SU-DHL-6 (cell line): ENCODE measurements around the gene SYCP2L.
A peak's percentile ranks its signal among the peaks of the same experiment; 100 is the strongest.

ENCODE experiments used
- H2AFZ ChIP-seq: fragments of 200-600 bp; sonication (generic); 2 replicates; pipeline ENCODE4 v1.6.1; 2014; ENCODE audit warnings: low read depth, mild to moderate bottlenecking, moderate library complexity, mixed read lengths, antibody characterized with exemption, low read length; ENCODE audit not compliant: severe bottlenecking
- H3F3A ChIP-seq: fragments of 200-600 bp; shearing (Covaris generic); 2 replicates; pipeline ENCODE4 v1.6.0; 2016; ENCODE audit warnings: antibody characterized with exemption, mild to moderate bottlenecking; ENCODE audit not compliant: insufficient read depth
- H3K27ac ChIP-seq: fragments of 200-600 bp; sonication (generic); 2 replicates; pipeline ENCODE4 v1.5.1; 2016; ENCODE audit warnings: low read depth, mild to moderate bottlenecking, low read length, moderate library complexity, mixed read lengths
- H3K27me3 ChIP-seq: fragments of 200-600 bp; sonication (generic), shearing (Covaris generic); 2 replicates; pipeline ENCODE4 v1.6.0; 2014; ENCODE audit warnings: mild to moderate bottlenecking, low read length
- H3K36me3 ChIP-seq: fragments of 200-600 bp; sonication (generic); 2 replicates; pipeline ENCODE4 v1.6.1; 2014; ENCODE audit warnings: mild to moderate bottlenecking, low read length, mixed read lengths
- H3K4me2 ChIP-seq: fragments of 300-600, 200-600 bp; shearing (Covaris generic), sonication (generic); 2 replicates; pipeline ENCODE4 v1.6.0; 2014; ENCODE audit warnings: low read length, low read depth, mild to moderate bottlenecking; ENCODE audit not compliant: poor library complexity, severe bottlenecking
- H3K4me3 ChIP-seq: fragments of 200-600 bp; sonication (generic); 2 replicates; pipeline ENCODE4 v1.5.1; 2014; ENCODE audit warnings: antibody characterized with exemption, low read length, mild to moderate bottlenecking, mixed read lengths; ENCODE audit not compliant: insufficient read depth, poor library complexity, severe bottlenecking
- H3K79me2 ChIP-seq: fragments of 200-600 bp; sonication (generic); 2 replicates; pipeline ENCODE4 v1.6.1; 2014; ENCODE audit warnings: mild to moderate bottlenecking, low read length, moderate library complexity; ENCODE audit not compliant: insufficient read depth
- H3K9ac ChIP-seq: fragments of 200-600 bp; sonication (generic); 2 replicates; pipeline ENCODE4 v1.7.0; 2014; ENCODE audit warnings: mild to moderate bottlenecking, low read length
- H3K9me2 ChIP-seq: fragments of 200-600 bp; sonication (generic); replicated peaks from 2 replicates; pipeline ENCODE4 v1.6.1; 2014; ENCODE audit warnings: low read length; ENCODE audit not compliant: insufficient read depth
- H3K9me3 ChIP-seq: fragments of 200-600 bp; sonication (generic); 2 replicates; pipeline ENCODE4 v1.6.1; 2014; ENCODE audit warnings: low read length, mixed read lengths; ENCODE audit not compliant: insufficient read depth
- H4K20me1 ChIP-seq: fragments of 200-600 bp; sonication (generic); 2 replicates; pipeline ENCODE4 v1.6.1; 2014; ENCODE audit warnings: low read depth, mild to moderate bottlenecking, antibody characterized with exemption, low read length, moderate library complexity, mixed read lengths
- EZH2phosphoT487 ChIP-seq: fragments of 200-600 bp; sonication (generic), shearing (Covaris generic); conservative IDR thresholded peaks from 2 replicates; pipeline ENCODE4 v1.6.1; 2018; ENCODE audit warnings: mild to moderate bottlenecking, antibody characterized with exemption, low read length, moderate library complexity, mixed read lengths
- TF ChIP-seq, protein P1 (sequence below): fragments of 200-600 bp; sonication (generic); IDR thresholded peaks from one replicate; pipeline ENCODE4 v1.5.1; 2017; ENCODE audit warnings: antibody characterized with exemption, mild to moderate bottlenecking, low read length, moderate library complexity; ENCODE audit not compliant: insufficient read depth, poor library complexity, severe bottlenecking

Gene SYCP2L

DNA sequence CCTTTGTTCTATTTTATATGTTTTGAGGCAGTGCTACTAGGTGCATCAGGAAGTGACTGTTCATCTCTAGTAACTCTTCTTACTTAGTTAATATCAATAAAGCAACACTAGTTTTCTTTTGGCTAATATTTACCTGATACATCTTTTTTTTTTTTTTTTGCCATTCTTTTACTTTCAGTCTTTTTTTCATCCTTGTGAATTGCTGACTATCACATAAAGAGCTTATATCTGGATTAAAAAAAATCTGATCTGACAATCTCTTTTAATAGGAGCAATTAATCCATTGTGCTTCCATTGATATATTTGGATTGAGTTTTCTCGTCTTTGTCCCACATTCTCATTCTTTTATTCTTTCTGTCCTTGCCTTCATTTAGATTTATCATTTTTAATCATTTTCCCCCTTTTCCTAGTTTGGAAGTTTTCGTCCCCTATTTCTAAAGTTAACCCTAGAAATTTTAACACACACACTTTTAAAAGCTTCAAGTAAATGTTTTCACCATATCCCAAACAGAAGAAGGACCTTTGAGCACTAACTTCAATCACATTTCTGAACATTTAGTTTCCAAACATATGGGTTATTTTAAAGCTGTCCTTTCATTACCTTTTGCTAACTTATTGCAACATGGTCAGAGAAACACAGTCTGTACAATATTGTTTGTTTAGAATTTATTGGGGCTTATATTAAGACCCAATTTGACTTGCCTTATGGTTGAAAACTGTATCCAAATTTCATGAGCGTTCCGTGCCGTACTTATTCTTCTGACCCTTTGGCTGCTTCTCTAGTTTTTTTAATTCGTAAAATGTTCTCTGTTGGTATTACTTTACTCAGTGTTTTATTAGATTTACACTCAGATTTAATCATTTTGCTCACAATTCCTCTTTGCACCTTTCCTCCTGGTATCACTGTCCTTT, 63.0 kb downstream of the SYCP2L start:
- Histone ChIP-seq H3K4me3 (no peak overlapping the region), H3F3A (no peaks in the 10 kb centered on the region), H3K79me2 (no peaks in the 10 kb centered on the region), H3K27ac (no peak overlapping the region), H3K9ac (no peak overlapping the region), H3K36me3 (no peaks in the 10 kb centered on the region), H2AFZ (no peak overlapping the region), H3K27me3 (no peaks in the 10 kb centered on the region), H3K4me2 (no peak overlapping the region), H3K9me2 (no peaks in the 10 kb centered on the region), H3K9me3 (no peaks in the 10 kb centered on the region), H4K20me1 (no peaks in the 10 kb centered on the region; the same call in 1 of the 2 replicates)
- TF ChIP-seq EZH2phosphoT487 = no peak
- TF ChIP-seq, protein P1, sequence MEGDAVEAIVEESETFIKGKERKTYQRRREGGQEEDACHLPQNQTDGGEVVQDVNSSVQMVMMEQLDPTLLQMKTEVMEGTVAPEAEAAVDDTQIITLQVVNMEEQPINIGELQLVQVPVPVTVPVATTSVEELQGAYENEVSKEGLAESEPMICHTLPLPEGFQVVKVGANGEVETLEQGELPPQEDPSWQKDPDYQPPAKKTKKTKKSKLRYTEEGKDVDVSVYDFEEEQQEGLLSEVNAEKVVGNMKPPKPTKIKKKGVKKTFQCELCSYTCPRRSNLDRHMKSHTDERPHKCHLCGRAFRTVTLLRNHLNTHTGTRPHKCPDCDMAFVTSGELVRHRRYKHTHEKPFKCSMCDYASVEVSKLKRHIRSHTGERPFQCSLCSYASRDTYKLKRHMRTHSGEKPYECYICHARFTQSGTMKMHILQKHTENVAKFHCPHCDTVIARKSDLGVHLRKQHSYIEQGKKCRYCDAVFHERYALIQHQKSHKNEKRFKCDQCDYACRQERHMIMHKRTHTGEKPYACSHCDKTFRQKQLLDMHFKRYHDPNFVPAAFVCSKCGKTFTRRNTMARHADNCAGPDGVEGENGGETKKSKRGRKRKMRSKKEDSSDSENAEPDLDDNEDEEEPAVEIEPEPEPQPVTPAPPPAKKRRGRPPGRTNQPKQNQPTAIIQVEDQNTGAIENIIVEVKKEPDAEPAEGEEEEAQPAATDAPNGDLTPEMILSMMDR = no peak

DNA sequence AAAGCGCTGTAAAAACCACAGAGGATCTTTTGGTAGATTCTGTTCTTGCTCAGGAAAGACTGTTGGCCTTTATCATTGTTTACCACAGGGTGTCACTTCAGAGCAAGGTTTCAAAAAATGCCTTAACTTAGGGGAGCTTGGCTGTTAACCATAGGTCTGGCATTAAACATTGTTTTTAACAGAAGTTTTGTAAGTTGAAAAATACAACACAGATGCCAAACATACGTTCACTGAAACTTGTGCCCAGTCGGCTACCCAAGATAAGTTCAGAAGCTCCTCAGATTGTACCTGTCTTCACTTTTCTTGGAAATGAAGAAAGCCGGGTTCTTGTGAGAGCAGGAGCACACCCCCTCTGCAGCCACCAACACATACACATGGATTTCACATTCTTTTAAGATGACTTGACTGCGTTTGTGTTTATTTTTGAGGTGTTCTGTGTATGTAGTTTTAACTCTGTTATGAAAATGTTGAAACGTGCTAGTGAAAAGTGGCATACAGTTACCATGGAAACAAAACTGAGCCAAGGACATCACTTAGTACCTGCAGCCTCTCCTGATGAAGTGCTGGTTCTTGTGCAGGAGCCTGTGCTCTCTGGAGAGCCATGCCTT, 64.9 kb downstream of the SYCP2L start:
- H3K27me3 ChIP-seq = no peaks in the 10 kb centered on the region
- no peaks in the 10 kb centered on the region for H3K9me3 ChIP-seq
- H3F3A ChIP-seq = no peaks in the 10 kb centered on the region
- TF ChIP-seq, protein P1 = peak; percentile 68
- no peak for TF ChIP-seq EZH2phosphoT487
- no peaks in the 10 kb centered on the region; the same call in 1 of the 2 replicates for H4K20me1 ChIP-seq
- H3K4me3 ChIP-seq = no peak overlapping the region
- no peak overlapping the region for H3K27ac ChIP-seq
- H3K79me2 ChIP-seq = no peaks in the 10 kb centered on the region
- no peak overlapping the region for H2AFZ ChIP-seq
- H3K36me3 ChIP-seq = no peaks in the 10 kb centered on the region
- H3K9me2 ChIP-seq = no peaks in the 10 kb centered on the region
- no peak overlapping the region for H3K9ac ChIP-seq
- no peak overlapping the region for H3K4me2 ChIP-seq

DNA sequence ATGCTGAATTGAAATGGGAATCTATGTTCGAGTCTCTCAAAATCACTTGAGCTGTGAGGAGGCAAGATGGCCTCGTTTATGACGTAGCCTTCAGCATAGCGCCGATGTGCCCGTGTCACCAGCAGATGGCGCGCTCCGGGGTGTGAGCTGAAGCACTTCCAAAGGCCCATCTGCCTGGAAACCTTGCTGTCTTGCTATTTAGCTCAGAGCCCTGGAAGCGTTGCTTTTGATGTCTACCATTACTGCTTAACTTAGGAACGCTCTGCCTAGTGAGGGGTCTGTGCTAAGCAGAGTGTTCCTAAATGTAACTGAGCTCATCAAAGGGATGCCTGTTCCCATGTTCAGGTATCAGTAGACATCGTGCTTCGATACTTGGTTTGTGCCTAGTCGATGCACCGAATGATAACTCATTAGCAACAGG, 67.7 kb downstream of the SYCP2L start:
- H3K9me2 ChIP-seq = no peaks in the 10 kb centered on the region
- no peaks in the 10 kb centered on the region for H4K20me1 ChIP-seq
- no peaks in the 10 kb centered on the region for H3K36me3 ChIP-seq
- H3K27me3 ChIP-seq = no peaks in the 10 kb centered on the region
- no peaks in the 10 kb centered on the region for H3F3A ChIP-seq
- H2AFZ ChIP-seq = peak overlapping the region; percentile 17
- H3K79me2 ChIP-seq = no peaks in the 10 kb centered on the region
- H3K9me3 ChIP-seq = no peaks in the 10 kb centered on the region
- no peak overlapping the region for H3K27ac ChIP-seq
- no peak for TF ChIP-seq EZH2phosphoT487
- TF ChIP-seq, protein P1 = peak; percentile 99
- no peak overlapping the region for H3K4me3 ChIP-seq
- no peak overlapping the region for H3K4me2 ChIP-seq
- no peak overlapping the region for H3K9ac ChIP-seq
